ENCODE results near the gene CLCN6.
"Not testable (repeated sequence)": the region's sequence is repeated elsewhere in the genome, so short reads cannot be mapped to it uniquely, and the experiment has no call there.

The CLCN6 gene

GRCh38 chr1:11796036-11796828 is 9.8 kb upstream of the CLCN6 start:
- DNase-seq, result no peak

- DNase-seq, result no peak
Observed at GRCh38 chr1:11797525-11798216, 8.3 kb upstream of the CLCN6 start.

GRCh38 chr1:11799099-11799498 is 6.9 kb upstream of the CLCN6 start:
- DNase-seq, result no peak

- DNase-seq, result no peak
Observed at GRCh38 chr1:11799896-11800295, 6.1 kb upstream of the CLCN6 start.

GRCh38 chr1:11800391-11800755 is 5.6 kb upstream of the CLCN6 start:
- DNase-seq, result no peak

- no peak for DNase-seq
Observed at GRCh38 chr1:11800756-11801433, 5.1 kb upstream of the CLCN6 start.

GRCh38 chr1:11802616-11802972 is 3.4 kb upstream of the CLCN6 start:
- no peak for DNase-seq

- peak; percentile 86 for DNase-seq
Observed at GRCh38 chr1:11802973-11803885, 2.8 kb upstream of the CLCN6 start.

- DNase-seq, result not testable (repeated sequence)
Observed at GRCh38 chr1:11803924-11804665, 1.9 kb upstream of the CLCN6 start.

GRCh38 chr1:11804666-11805421 is 1.1 kb upstream of the CLCN6 start:
- DNase-seq, result peak; percentile 61

- peak; percentile 83 for DNase-seq
Observed at GRCh38 chr1:11806307-11806936, 431 bp downstream of the CLCN6 start.

- no peak for DNase-seq
Observed at GRCh38 chr1:11807133-11807532, 1.1 kb downstream of the CLCN6 start.

GRCh38 chr1:11813021-11813420 is 7.0 kb downstream of the CLCN6 start:
- no peak for DNase-seq

- DNase-seq, result no peak
Observed at GRCh38 chr1:11817192-11817591, 11.2 kb downstream of the CLCN6 start.

- DNase-seq, result no peak
Observed at GRCh38 chr1:11822091-11822490, 16.1 kb downstream of the CLCN6 start.

GRCh38 chr1:11823366-11824137 is 17.6 kb downstream of the CLCN6 start:
- no peak for DNase-seq

- DNase-seq, result no peak
Observed at GRCh38 chr1:11825131-11825530, 19.1 kb downstream of the CLCN6 start.

- no peak for DNase-seq
Observed at GRCh38 chr1:11826946-11827345, 21.0 kb downstream of the CLCN6 start.

GRCh38 chr1:11828511-11828910 is 22.5 kb downstream of the CLCN6 start:
- DNase-seq, result no peak

Measured in CD4-positive, alpha-beta T cell treated with Interleukin-17A for 4 hours (primary cell).